Osteocyte (in vitro differentiated cells): ENCODE data around the gene CSPG4. TPM values are rescaled to one million over a fixed set of nuclear protein-coding genes. Genes with fewer than 3 reads are reported as not detected.

Experiments
- DNase-seq: peaks from one replicate; pipeline ENCODE4 v3.0.0; 2021; ENCODE audit warnings: mixed read lengths; ENCODE audit not compliant: unreplicated experiment; ENCODE audit errors: extremely low spot score
- H3K27ac Mint-ChIP-seq: one replicate; pipeline ENCODE4 v1.8.0; 2021; ENCODE audit warnings: mild to moderate bottlenecking, mixed read lengths; ENCODE audit not compliant: unreplicated experiment
- H3K27me3 Mint-ChIP-seq: one replicate; pipeline ENCODE4 v1.8.0; 2021; ENCODE audit warnings: mixed read lengths; ENCODE audit not compliant: unreplicated experiment
- H3K36me3 Mint-ChIP-seq: one replicate; pipeline ENCODE4 v1.8.0; 2021; ENCODE audit warnings: mixed read lengths; ENCODE audit not compliant: unreplicated experiment
- H3K4me1 Mint-ChIP-seq: one replicate; pipeline ENCODE4 v1.8.0; 2021; ENCODE audit warnings: mixed read lengths; ENCODE audit not compliant: unreplicated experiment
- H3K4me3 Mint-ChIP-seq: one replicate; pipeline ENCODE4 v1.8.0; 2021; ENCODE audit warnings: mild to moderate bottlenecking, moderate library complexity, mixed read lengths; ENCODE audit not compliant: unreplicated experiment
- H3K9me3 Mint-ChIP-seq: one replicate; pipeline ENCODE4 v1.8.0; 2021; ENCODE audit warnings: mixed read lengths; ENCODE audit not compliant: unreplicated experiment
- total RNA-seq: library from RNA; stranded (reverse); gene quantifications from 2 replicates; pipeline ENCODE4 v1.2.1, GENCODE V29; 2021
- TF ChIP-seq, protein P1 (sequence below): fragments of 200-600 bp; sonication (generic); IDR thresholded peaks from 2 replicates; pipeline ENCODE4 v1.5.0; 2021; ENCODE audit warnings: antibody characterized with exemption, mild to moderate bottlenecking, moderate library complexity

CSPG4 gene
- total RNA-seq, 1 donor from 2014 or later: 43.3 TPM

DNA sequence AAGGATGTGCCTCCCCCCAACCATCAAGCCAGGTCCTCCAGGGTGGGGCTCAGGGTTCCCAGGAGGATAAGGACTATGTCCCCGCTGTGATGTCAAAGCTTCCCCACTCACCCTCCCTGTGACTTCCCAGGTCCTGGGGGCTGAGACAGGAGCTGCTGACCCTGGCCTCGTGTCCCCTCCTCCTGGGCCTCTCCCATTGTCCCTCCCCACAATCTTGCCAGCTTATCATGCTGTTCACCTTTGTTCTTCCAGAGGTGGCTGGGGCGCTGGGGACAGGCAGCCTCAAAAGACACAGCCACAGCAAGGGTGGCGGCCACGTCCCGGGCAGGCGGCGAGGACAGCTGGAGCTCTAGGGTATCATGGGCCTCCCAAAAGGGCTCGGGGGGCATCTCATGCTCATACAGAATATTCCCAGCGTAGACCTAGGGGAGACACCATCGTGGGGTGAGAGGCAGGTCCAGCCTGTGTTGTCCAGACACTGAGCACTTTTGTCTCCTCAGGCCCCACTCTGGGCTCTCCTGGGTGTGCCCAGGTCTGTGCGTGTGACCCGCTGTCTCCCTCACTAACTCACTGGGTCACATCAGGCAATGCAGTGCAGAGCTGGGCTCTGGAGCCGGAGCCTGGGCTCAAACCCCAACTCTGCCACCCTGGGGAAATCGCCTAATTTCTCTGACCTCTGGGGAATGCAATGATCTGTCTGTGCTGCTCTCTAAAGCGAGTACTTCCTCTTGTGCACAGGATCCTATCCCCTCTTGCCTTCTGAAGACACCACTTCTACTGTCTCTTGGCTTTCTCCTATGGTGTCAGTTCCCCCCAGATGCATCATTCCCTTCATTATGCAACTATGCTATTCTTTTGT, 35.0 kb downstream of the CSPG4 start:
- DNase-seq: no peak
- no peak overlapping the region for H3K4me3 Mint-ChIP-seq
- peaks cover 2% of the 10 kb centered on the region for H3K36me3 Mint-ChIP-seq
- H3K27me3 Mint-ChIP-seq: no peaks in the 10 kb centered on the region
- H3K9me3 Mint-ChIP-seq: no peaks in the 10 kb centered on the region
- H3K27ac Mint-ChIP-seq: peak overlapping the region; percentile 27
- peaks cover 24% of the 10 kb centered on the region for H3K4me1 Mint-ChIP-seq
- TF ChIP-seq, protein P1, sequence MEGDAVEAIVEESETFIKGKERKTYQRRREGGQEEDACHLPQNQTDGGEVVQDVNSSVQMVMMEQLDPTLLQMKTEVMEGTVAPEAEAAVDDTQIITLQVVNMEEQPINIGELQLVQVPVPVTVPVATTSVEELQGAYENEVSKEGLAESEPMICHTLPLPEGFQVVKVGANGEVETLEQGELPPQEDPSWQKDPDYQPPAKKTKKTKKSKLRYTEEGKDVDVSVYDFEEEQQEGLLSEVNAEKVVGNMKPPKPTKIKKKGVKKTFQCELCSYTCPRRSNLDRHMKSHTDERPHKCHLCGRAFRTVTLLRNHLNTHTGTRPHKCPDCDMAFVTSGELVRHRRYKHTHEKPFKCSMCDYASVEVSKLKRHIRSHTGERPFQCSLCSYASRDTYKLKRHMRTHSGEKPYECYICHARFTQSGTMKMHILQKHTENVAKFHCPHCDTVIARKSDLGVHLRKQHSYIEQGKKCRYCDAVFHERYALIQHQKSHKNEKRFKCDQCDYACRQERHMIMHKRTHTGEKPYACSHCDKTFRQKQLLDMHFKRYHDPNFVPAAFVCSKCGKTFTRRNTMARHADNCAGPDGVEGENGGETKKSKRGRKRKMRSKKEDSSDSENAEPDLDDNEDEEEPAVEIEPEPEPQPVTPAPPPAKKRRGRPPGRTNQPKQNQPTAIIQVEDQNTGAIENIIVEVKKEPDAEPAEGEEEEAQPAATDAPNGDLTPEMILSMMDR: no peak

DNA sequence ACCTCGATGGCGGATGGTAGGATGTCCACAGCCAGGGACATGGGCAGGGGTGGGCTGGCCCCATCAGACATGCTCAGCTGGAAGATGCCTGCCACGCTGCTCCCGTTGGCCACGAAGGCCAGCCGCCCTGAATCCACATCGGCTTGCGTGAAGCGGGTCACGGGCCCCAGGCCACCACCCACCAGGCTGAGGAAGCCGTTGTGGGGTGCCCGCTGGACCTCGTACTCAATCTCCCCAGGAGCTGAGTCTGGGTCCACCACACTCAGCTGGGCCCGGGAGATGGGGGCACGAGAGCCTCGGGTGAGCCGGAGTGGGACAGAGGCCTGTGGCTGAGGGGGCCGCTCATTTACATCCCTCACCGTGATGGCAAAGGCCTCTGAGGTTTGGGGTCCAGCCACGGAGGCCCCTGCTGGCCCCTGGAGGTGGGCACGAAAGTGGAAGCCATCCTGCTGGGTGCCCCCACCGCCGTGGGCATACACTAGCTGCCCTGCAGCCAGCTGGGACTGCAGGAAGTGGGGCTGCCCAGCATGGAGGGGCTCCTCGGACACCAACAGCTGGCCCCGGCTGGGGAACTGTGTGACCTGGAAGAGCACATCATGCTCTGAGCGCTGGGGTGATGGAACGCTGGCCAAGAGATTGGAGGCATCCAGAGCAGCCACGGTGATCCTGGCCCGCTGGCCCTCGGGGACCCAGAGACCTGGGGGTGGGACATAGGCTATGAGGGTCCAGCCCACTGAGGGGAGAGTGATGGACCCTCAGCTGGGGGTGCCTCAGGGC, 35.8 kb downstream of the CSPG4 start:
- Mint-ChIP-seq H3K27ac (no peak overlapping the region), H3K36me3 (peaks cover 2% of the 10 kb centered on the region), H3K27me3 (no peaks in the 10 kb centered on the region), H3K4me1 (peaks cover 31% of the 10 kb centered on the region), H3K4me3 (no peak overlapping the region), H3K9me3 (no peaks in the 10 kb centered on the region)
- TF ChIP-seq, protein P1: no peak
- DNase-seq: no peak

- TF ChIP-seq, protein P1: no peak
- Mint-ChIP-seq H3K27ac (peak overlapping the region; percentile 69), H3K4me1 (peaks cover 35% of the 10 kb centered on the region), H3K4me3 (no peak overlapping the region), H3K36me3 (peaks cover 2% of the 10 kb centered on the region), H3K9me3 (no peaks in the 10 kb centered on the region), H3K27me3 (no peaks in the 10 kb centered on the region)
- no peak for DNase-seq
Measured at GRCh38 chr15:75675579-75676404, 36.9 kb downstream of the CSPG4 start.

DNA sequence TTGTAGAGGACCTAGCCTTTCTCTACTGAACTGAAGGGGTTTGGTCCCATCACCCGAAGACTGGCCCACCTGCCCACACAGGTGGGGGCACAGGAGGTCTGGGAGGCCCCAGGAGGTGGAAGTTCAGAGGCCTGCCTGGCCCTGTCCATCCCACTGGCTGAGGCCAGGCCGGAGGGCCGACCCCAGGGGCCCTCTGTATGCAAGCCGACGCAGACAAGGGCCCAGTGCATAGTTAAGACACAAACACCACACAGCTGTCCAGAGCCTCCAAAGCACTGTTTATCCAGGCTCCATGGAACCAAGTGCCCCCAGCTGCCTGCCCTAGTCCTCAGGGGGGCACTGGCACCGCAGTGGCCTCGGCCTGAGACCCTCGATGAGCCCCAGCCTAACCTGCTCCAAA, 38.3 kb downstream of the CSPG4 start:
- no peak for DNase-seq
- H3K27me3 Mint-ChIP-seq: no peaks in the 10 kb centered on the region
- no peaks in the 10 kb centered on the region for H3K9me3 Mint-ChIP-seq
- peak overlapping the region; percentile 69 for H3K27ac Mint-ChIP-seq
- peaks cover 2% of the 10 kb centered on the region for H3K36me3 Mint-ChIP-seq
- H3K4me1 Mint-ChIP-seq: peaks cover 40% of the 10 kb centered on the region
- no peak overlapping the region for H3K4me3 Mint-ChIP-seq
- TF ChIP-seq, protein P1: no peak
